GM12874 (cell line): ENCODE measurements around the gene NR2F1-AS1.

Experiments used
- TF ChIP-seq, protein P1 (sequence below): IDR thresholded peaks from 2 replicates; pipeline ENCODE4 v1.5.1; 2011; ENCODE audit warnings: low read depth, mild to moderate bottlenecking, control low read depth, low read length, moderate library complexity; ENCODE audit not compliant: insufficient read depth

Gene NR2F1-AS1

DNA sequence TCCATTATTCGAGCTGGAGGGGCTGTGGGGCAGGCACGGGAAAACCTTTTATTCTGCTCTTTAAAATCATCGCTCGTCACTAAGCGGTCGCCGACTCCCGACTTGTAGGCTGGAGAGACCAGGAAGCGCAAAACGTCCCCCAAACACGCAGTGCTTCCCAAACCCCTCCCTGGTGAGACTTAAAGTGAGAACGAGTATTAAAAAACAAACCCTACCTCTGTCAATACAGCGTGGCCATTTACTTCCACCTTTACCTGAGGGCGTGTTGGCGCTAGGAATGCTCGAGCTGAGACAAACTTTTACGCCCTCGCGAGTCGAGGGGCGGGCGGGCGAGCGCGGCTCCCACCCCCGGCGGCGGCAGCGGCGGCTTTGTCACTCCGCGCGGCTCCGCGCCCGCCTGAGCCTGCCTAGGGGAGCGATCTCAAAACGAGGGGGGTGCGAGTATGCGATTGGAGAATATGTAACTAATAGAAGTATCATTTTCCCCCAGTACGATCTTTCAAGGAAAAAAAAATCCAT lies at the start of gene NR2F1-AS1:
Gene NR2F1-AS1, minus strand, starts transcription at position 293 of the 519 bp plus-strand sequence.
- TF ChIP-seq, protein P1, sequence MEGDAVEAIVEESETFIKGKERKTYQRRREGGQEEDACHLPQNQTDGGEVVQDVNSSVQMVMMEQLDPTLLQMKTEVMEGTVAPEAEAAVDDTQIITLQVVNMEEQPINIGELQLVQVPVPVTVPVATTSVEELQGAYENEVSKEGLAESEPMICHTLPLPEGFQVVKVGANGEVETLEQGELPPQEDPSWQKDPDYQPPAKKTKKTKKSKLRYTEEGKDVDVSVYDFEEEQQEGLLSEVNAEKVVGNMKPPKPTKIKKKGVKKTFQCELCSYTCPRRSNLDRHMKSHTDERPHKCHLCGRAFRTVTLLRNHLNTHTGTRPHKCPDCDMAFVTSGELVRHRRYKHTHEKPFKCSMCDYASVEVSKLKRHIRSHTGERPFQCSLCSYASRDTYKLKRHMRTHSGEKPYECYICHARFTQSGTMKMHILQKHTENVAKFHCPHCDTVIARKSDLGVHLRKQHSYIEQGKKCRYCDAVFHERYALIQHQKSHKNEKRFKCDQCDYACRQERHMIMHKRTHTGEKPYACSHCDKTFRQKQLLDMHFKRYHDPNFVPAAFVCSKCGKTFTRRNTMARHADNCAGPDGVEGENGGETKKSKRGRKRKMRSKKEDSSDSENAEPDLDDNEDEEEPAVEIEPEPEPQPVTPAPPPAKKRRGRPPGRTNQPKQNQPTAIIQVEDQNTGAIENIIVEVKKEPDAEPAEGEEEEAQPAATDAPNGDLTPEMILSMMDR = no peak

DNA sequence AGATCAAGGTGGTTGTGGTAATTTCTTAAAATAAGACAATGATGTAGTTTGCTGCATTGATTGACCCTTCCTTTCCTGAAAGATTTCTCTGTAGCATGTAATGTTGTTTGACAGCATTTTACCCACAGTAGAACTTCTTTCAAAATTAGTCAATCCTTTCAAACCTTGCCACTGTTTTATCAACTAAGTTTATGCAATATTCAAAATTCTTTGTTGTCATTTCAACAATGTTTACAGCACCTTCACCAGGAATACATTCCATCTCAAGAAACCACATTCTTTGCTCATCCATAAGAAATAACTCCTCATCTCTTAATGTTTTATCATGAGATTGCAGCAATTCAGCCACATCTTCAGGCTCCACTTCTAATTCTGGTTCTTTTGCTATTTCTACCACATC lies 45.8 kb upstream of the NR2F1-AS1 start:
- TF ChIP-seq, protein P1 = no peak

GRCh38 chr5:93623153-93623552 lies 42.1 kb upstream of the NR2F1-AS1 start:
- TF ChIP-seq, protein P1 = no peak

DNA sequence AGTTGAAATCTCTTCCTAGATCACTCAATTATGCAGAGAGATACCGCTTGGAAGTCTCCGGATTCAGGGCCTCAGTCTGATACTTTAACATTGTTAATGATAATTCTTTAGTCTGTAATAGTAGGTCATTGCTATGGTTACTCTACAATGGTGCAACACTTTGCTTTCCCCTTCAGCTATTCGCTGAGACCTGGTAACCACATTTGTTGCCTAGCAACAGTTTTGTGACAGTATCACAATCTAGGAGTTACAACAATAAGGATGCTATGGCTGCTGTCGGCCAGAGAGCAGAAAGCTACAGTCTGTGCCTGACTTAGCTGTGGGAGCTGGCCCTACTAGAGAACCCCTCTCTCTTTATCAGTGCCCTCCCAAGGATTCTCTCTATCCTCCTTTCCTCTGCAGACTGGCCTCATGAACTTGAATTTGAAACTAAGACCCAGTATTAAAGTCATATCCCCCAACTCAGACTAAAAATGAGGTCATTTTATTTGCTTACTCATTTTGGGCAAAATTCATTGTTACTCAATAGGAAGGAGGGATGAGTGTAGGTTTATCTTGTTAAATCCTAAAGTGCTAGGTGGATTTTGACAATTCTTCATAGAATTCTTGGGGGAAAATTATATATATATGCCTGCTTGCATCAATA lies 41.3 kb upstream of the NR2F1-AS1 start:
- TF ChIP-seq, protein P1 = no peak

DNA sequence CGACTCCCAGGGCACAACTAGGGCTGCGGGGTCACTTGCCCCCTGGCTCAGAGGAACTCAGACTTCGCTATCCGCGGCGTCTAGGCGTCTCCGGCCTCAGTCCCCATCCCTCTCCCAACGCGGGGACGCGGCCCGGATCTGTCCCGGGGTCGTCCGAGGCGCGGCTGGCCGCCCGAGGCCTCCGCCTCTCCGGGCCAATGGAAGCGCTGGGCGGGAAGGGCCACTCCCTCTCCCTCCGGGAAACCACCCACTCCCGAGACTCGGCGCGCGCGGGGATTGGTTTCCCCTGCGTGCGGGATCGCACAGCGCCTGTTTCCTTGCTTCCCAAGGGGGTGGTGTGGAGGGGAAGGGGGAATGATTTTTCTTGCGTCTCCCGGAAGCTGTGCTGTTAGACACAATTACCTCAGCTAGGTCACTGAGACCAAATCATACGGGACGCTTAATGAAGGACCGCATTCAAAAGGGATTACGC lies 40.3 kb upstream of the NR2F1-AS1 start:
- TF ChIP-seq, protein P1 = no peak

DNA sequence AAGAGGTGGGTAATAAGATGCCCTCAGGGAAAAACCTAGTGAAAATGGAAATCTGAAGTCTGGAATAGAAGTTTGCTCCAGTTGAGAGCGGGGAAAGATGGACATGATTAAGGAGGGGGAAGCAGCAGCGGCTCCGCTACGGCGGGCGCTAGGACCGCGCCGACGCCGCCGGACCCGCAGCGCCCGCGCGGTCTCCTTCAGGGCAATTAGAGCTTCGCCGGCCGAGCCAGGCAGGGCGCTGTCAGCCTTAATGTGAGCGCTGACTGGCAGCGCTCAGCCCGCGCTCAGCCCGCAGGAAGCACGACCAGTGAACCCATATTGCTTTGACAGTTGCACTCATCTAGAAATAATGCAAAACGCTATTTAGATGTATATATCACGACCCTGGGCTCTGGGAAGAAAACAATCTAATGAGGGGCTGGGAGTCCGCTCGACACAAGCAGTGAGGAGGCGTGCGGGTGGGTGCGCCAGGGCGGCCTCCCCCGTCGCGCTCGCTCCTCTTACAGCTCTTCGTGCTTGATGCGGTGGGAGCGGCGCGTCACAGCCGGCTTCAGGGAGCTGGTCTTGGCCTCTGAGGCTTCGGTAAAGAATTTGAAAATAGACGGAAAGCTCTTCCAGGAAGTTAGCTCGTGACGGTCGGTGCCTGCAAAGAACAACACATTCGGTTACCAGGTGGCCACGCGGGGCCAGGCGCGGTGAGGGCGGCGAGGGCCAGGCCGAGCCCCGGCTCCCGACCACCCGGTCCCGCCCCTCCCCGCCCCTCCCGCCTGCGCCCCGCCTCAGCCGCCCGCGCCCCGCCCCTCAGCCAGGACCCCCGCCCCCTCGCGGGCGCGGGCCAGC lies 39.7 kb upstream of the NR2F1-AS1 start:
- TF ChIP-seq, protein P1 = no peak

DNA sequence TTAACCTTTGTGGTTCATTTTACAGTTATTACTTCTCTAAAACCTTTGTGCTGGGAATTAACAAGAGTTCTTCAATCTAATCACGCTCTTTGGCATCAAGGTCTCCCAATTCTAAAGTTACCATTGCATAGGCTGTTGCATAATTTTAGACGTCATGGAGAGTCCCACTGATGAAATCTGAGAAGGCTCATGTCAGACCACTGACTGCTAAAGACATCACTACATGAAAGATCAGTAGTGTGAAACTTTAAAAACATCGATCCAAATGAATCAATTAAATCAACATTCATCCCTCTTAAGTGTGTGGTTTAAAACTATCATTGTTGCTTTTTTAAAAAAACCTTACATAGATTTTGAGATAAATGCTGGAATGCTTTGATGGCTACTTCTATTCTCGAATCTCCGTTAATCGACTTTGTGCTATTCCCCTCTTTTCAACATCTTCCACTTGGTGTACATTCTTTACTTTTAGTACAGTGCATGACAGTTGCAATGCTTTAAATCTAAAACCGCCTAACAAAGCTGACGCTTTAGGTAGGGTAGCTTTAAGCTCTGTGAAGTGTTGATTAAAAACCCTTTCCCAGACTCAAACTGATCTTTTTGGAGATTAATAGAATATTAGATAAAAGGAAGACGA lies 35.6 kb upstream of the NR2F1-AS1 start:
- TF ChIP-seq, protein P1 = no peak
